SK-N-SH treated with all-trans-retinoic acid at 6 μM for 48 hours (cell line): ENCODE measurements around the gene CNDP1.

Source experiments
- ATAC-seq: fragments of 200-7000 bp; cut with Tn5 transposase; 3 replicates; pipeline ENCODE4 v1.9.1; 2020; ENCODE audit warnings: mild to moderate bottlenecking, moderate library complexity
- ARNTL ChIP-seq: fragments of 450-650 bp; formaldehyde crosslinking; IDR thresholded peaks from 2 replicates; pipeline ENCODE4 v1.5.0; 2020; ENCODE audit warnings: low read depth, mild to moderate bottlenecking, moderate library complexity, borderline replicate concordance
- BACH2 ChIP-seq: fragments of 250-450 bp; sonication (Bioruptor Pico); IDR thresholded peaks from 2 replicates; pipeline ENCODE4 v1.9.0; 2021; ENCODE audit warnings: mild to moderate bottlenecking, borderline replicate concordance
- CREB5 ChIP-seq: fragments of 250-450 bp; sonication (Bioruptor Pico); IDR thresholded peaks from 2 replicates; pipeline ENCODE4 v1.5.1; 2020; ENCODE audit warnings: low read depth, mild to moderate bottlenecking, moderate library complexity
- CSDC2 ChIP-seq: fragments of 250-450 bp; sonication (Bioruptor Pico); IDR thresholded peaks from 2 replicates; pipeline ENCODE4 v1.5.0; 2020; ENCODE audit warnings: mild to moderate bottlenecking, moderate library complexity
- CSRNP3 ChIP-seq: fragments of 250-450 bp; sonication (Bioruptor Pico); IDR thresholded peaks from 2 replicates; pipeline ENCODE4 v1.5.1; 2021; ENCODE audit warnings: mild to moderate bottlenecking, moderate library complexity
- ESRRG ChIP-seq: fragments of 250-450 bp; sonication (Bioruptor Pico); IDR thresholded peaks from 2 replicates; pipeline ENCODE4 v1.6.1; 2021; ENCODE audit warnings: mild to moderate bottlenecking
- GLIS3 ChIP-seq: fragments of 250-450 bp; sonication (Bioruptor Pico); IDR thresholded peaks from 2 replicates; pipeline ENCODE4 v1.5.0; 2020; ENCODE audit warnings: mild to moderate bottlenecking, moderate library complexity
- POU6F1 ChIP-seq: fragments of 250-450 bp; sonication (Bioruptor Pico); IDR thresholded peaks from 2 replicates; pipeline ENCODE4 v1.8.0; 2021; ENCODE audit warnings: low read depth, mild to moderate bottlenecking, moderate library complexity, borderline replicate concordance
- RARB ChIP-seq: fragments of 250-450 bp; sonication (Bioruptor Pico); IDR thresholded peaks from 2 replicates; pipeline ENCODE4 v1.8.0; 2021; ENCODE audit warnings: mild to moderate bottlenecking, moderate library complexity
- SNAI2 ChIP-seq: fragments of 250-450 bp; sonication (Bioruptor Pico); IDR thresholded peaks from 2 replicates; pipeline ENCODE4 v1.5.0; 2020; ENCODE audit warnings: mild to moderate bottlenecking, moderate library complexity
- TCF4 ChIP-seq: fragments of 250-450 bp; sonication (Bioruptor Pico); IDR thresholded peaks from 2 replicates; pipeline ENCODE4 v1.8.0; 2021; ENCODE audit warnings: mild to moderate bottlenecking, moderate library complexity, borderline replicate concordance
- TOX ChIP-seq: fragments of 250-450 bp; sonication (Bioruptor Pico); IDR thresholded peaks from 2 replicates; pipeline ENCODE4 v1.8.0; 2021; ENCODE audit warnings: mild to moderate bottlenecking, moderate library complexity, borderline replicate concordance
- TSHZ2 ChIP-seq: fragments of 250-450 bp; sonication (Bioruptor Pico); IDR thresholded peaks from 2 replicates; pipeline ENCODE4 v1.5.0; 2020; ENCODE audit warnings: mild to moderate bottlenecking, moderate library complexity
- ZC3H10 ChIP-seq: fragments of 250-450 bp; sonication (Bioruptor Pico); IDR thresholded peaks from 2 replicates; pipeline ENCODE4 v1.5.1; 2021; ENCODE audit warnings: mild to moderate bottlenecking, moderate library complexity
- ZFP3 ChIP-seq: fragments of 250-450 bp; sonication (Bioruptor Pico); IDR thresholded peaks from 2 replicates; pipeline ENCODE4 v1.5.0; 2020; ENCODE audit warnings: mild to moderate bottlenecking, moderate library complexity
- ZNF565 ChIP-seq: fragments of 450-650 bp; formaldehyde crosslinking; conservative IDR thresholded peaks from 2 replicates; pipeline ENCODE4 v1.5.0; 2020; ENCODE audit warnings: low read depth, mild to moderate bottlenecking, moderate library complexity
- ZNF70 ChIP-seq: fragments of 450-650 bp; formaldehyde crosslinking; IDR thresholded peaks from 2 replicates; pipeline ENCODE4 v1.5.0; 2020; ENCODE audit warnings: mild to moderate bottlenecking, moderate library complexity
- TF ChIP-seq, protein P1 (sequence below): fragments of 250-450 bp; sonication (Bioruptor Pico); IDR thresholded peaks from 2 replicates; pipeline ENCODE4 v1.8.0; 2020; ENCODE audit warnings: mild to moderate bottlenecking, moderate library complexity, borderline replicate concordance

Gene CNDP1

GRCh38 chr18:74569401-74569800 is 35.1 kb downstream of the CNDP1 start:
- no peak for ATAC-seq
- TF ChIP-seq SNAI2 = no peak
- no peak for TF ChIP-seq CREB5
- TF ChIP-seq BACH2 (CRISPR knock-in tag) = no peak
- no peak for TF ChIP-seq ZC3H10 (CRISPR knock-in tag)
- TF ChIP-seq, all 23 proteins: peak for 0

DNA sequence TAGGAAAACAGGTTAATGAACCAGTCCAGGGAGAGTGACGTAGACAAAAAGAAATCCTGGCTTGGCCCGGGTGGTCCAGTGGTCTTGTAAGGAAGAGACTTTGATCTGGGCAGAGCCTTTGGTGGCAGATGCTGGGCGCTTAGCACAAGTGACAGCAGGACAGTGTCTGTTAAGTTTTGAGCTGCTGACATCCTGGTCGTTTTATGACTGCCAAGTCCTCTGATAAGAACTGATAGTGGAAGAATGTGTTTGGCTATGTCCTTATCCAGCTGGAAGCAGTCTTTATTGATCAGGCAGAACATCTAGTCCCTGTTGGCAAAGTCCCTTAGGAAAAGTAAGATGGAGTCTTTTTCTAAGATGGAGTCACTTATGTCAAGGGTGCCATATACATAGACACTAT is 36.0 kb downstream of the CNDP1 start:
- no peak for ATAC-seq
- TF ChIP-seq ZNF70 = no peak
- TF ChIP-seq RARB (CRISPR knock-in tag) = no peak

- no peak for ATAC-seq
- TF ChIP-seq BACH2 (CRISPR knock-in tag) (no peak), ESRRG (no peak), POU6F1 (CRISPR knock-in tag) (no peak), SNAI2 (no peak), TSHZ2 (CRISPR knock-in tag) (no peak), CSDC2 (CRISPR knock-in tag) (no peak), ZNF70 (no peak), ARNTL (CRISPR knock-in tag) (no peak), ZFP3 (CRISPR knock-in tag) (no peak), TOX (no peak), TCF4 (CRISPR knock-in tag) (no peak), CREB5 (no peak), ZNF565 (CRISPR knock-in tag) (no peak), GLIS3 (CRISPR knock-in tag) (no peak), CSRNP3 (no peak)
- TF ChIP-seq, protein P1, sequence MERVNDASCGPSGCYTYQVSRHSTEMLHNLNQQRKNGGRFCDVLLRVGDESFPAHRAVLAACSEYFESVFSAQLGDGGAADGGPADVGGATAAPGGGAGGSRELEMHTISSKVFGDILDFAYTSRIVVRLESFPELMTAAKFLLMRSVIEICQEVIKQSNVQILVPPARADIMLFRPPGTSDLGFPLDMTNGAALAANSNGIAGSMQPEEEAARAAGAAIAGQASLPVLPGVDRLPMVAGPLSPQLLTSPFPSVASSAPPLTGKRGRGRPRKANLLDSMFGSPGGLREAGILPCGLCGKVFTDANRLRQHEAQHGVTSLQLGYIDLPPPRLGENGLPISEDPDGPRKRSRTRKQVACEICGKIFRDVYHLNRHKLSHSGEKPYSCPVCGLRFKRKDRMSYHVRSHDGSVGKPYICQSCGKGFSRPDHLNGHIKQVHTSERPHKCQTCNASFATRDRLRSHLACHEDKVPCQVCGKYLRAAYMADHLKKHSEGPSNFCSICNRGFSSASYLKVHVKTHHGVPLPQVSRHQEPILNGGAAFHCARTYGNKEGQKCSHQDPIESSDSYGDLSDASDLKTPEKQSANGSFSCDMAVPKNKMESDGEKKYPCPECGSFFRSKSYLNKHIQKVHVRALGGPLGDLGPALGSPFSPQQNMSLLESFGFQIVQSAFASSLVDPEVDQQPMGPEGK (CRISPR knock-in tag) = no peak
Observed at GRCh38 chr18:74571895-74572680, 37.8 kb downstream of the CNDP1 start.
